ENCODE results near the gene PLA2R1. TPM values are rescaled to one million over a fixed set of nuclear protein-coding genes. Genes with fewer than 3 reads are reported as not detected.

Gene PLA2R1
- polyA plus RNA-seq, 2 of the 4 experiments (the other 2 are of a cell fraction) = 3.3 to 6.8 TPM

GRCh38 chr2:160036736-160037135 is 25.7 kb downstream of the PLA2R1 start:
- TF ChIP-seq RCOR1 (IDR thresholded peaks at IDR 0.05; ENCODE audit: low read depth, low read length) = no peak
- TF ChIP-seq EHMT2 (IDR thresholded peaks at IDR 0.05; ENCODE audit: low read depth) = no peak
- no peak for TF ChIP-seq EP300 (IDR thresholded peaks at IDR 0.05)
- no peak for TF ChIP-seq FOSB (CRISPR knock-in tag; IDR thresholded peaks at IDR 0.05)
- TF ChIP-seq BHLHE40 (IDR thresholded peaks at IDR 0.05; ENCODE audit: low read depth, low read length) = no peak
- no peak for TF ChIP-seq CBX8 (IDR thresholded peaks at IDR 0.05)
- TF ChIP-seq JUNB (IDR thresholded peaks at IDR 0.05) = no peak
- no peak for TF ChIP-seq MYC (IDR thresholded peaks at IDR 0.05; ENCODE audit: borderline replicate concordance, low read length)
- no peak for TF ChIP-seq SREBF2 (IDR thresholded peaks at IDR 0.05)
- TF ChIP-seq TP53 (CRISPR knock-in tag; IDR thresholded peaks at IDR 0.05) = no peak
- no peak for TF ChIP-seq HDAC2 (IDR thresholded peaks at IDR 0.05)
- no peak for FAIRE-seq
- ChIA-PET POLR2A (no interaction called here), CTCF (interaction anchor here (0.6 to 2.0 kb wide), 3 partner anchors 10 to 19 kb away, joined by 3 to 5 read pairs (median 3); no protein-coding TSS in a partner anchor)
- 45% methylated on average over 3 of the region's 3 CpGs for WGBS (ENCODE audit: missing lambda C conversion rate)
- Histone ChIP-seq H3K27ac (no peak overlapping the region), H3K4me3 (no peak overlapping the region), H3K9me3 (no peaks in the 10 kb centered on the region), H3K4me2 (no peak overlapping the region), H3K4me1 (peaks cover 31% of the 10 kb centered on the region)
- ATAC-seq = no peak
- no peak for DNase-seq (ENCODE audit: low read depth in 1 of 2, low spot score in 1 of 2)

- 91% methylated on average over 1 of the region's 1 CpG for WGBS (ENCODE audit: missing lambda C conversion rate)
- DNase-seq (ENCODE audit: low read depth in 1 of 2, low spot score in 1 of 2) (no peak), ATAC-seq (no peak), FAIRE-seq (no peak)
- Histone ChIP-seq H3K4me2 (no peak overlapping the region), H3K27ac (no peak overlapping the region), H3K4me1 (peaks cover 28% of the 10 kb centered on the region), H3K9me3 (no peaks in the 10 kb centered on the region), H3K4me3 (no peak overlapping the region)
- TF ChIP-seq SMC3 (IDR thresholded peaks at IDR 0.05) = no peak
- no peak for TF ChIP-seq TFCP2L1 (CRISPR knock-in tag; IDR thresholded peaks at IDR 0.05)
- TF ChIP-seq ZNF302 (CRISPR knock-in tag; IDR thresholded peaks at IDR 0.05) = no peak
- ChIA-PET POLR2A (no interaction called here), CTCF (interaction anchor here (2.0 kb wide), 1 partner anchor 15 kb away, joined by 5 read pairs; no protein-coding TSS in a partner anchor)
These were observed 27.3 kb downstream of the PLA2R1 start for GRCh38 chr2:160035125-160035524.

- DNase-seq (ENCODE audit: low read depth in 1 of 2, low spot score in 1 of 2) = no peak
- FAIRE-seq = no peak
- no peak; a peak in 1 of 6 replicates for ATAC-seq
- Histone ChIP-seq H3K27ac (peak overlapping the region; percentile 12 to 23; a peak in 2 of 6 replicates), H3K9me3 (no peaks in the 10 kb centered on the region), H3K4me2 (peak overlapping the region; percentile 46), H3K4me1 (peaks cover 20% of the 10 kb centered on the region), H3K4me3 (no peak overlapping the region)
- CTCF ChIA-PET = no interaction called here
- no peak for TF ChIP-seq RCOR1 (IDR thresholded peaks at IDR 0.05; ENCODE audit: low read depth, low read length)
- no peak for TF ChIP-seq ESRRA (IDR thresholded peaks at IDR 0.05; ENCODE audit: borderline replicate concordance, low read length)
- no peak for TF ChIP-seq NPAS2 (CRISPR knock-in tag; IDR thresholded peaks at IDR 0.05; ENCODE audit: borderline replicate concordance)
- TF ChIP-seq CBX2 (IDR thresholded peaks at IDR 0.05; ENCODE audit: borderline replicate concordance, low read depth) = no peak
- TF ChIP-seq CHD2 (IDR thresholded peaks at IDR 0.05; ENCODE audit: low read length, partially characterized antibody) = no peak
- TF ChIP-seq HOXA7 (CRISPR knock-in tag; IDR thresholded peaks at IDR 0.05) = no peak
- TF ChIP-seq HMGXB4 (CRISPR knock-in tag; IDR thresholded peaks at IDR 0.05; ENCODE audit: borderline replicate concordance) = no peak
- no peak for TF ChIP-seq RNF2 (IDR thresholded peaks at IDR 0.05; ENCODE audit: borderline replicate concordance, low read depth)
- no peak for TF ChIP-seq PBX3 (IDR thresholded peaks at IDR 0.05)
- POLR2A ChIA-PET = no interaction called here
- WGBS (ENCODE audit: missing lambda C conversion rate) = 96% methylated on average over 6 of the region's 6 CpGs
These were observed 28.0 kb downstream of the PLA2R1 start for GRCh38 chr2:160034396-160034795.

All from A549 (cell line).